B cell (primary cell): Measurements from ENCODE around the gene UFL1. TPM values are rescaled to one million over a fixed set of nuclear protein-coding genes. Genes with fewer than 3 reads are reported as not detected.

Experiments used
- ATAC-seq: fragments of 200-7000 bp; cut with Tn5 transposase; one replicate; pipeline ENCODE4 v1.10.0; 2021; ENCODE audit warnings: low read depth, mild to moderate bottlenecking, moderate number of reproducible peaks, moderate library complexity
- CTCF ChIA-PET: fragments of 350-600 bp; sonication (Branson Sonifier 250); formaldehyde crosslinking; loops from one replicate; lab custom pipeline; 2021; ENCODE audit warnings: antibody characterized with exemption, inconsistent platforms; lab: Charles Lee
- POLR2A ChIA-PET: fragments of 350-600 bp; sonication (Branson Sonifier 250); formaldehyde crosslinking; loops from one replicate; lab custom pipeline; 2021; ENCODE audit warnings: antibody characterized with exemption; lab: Charles Lee
- DNase-seq: peaks from one replicate; pipeline ENCODE4 v3.0.0; 2013
- H2AFZ ChIP-seq: 2 replicates; pipeline ENCODE4 v1.6.1; 2012; ENCODE audit warnings: mild to moderate bottlenecking, low read depth, low read length; ENCODE audit not compliant: insufficient read depth, poor library complexity, severe bottlenecking
- H3K27ac ChIP-seq, 2 donors: 1 replicate in 1 of 2; 2 replicates in 1 of 2; pipeline ENCODE4 v1.5.1; 2012 to 2013; ENCODE audit warnings: low read length in 2 of 2, mild to moderate bottlenecking in 2 of 2, moderate library complexity in 1 of 2
- H3K27me3 ChIP-seq, 4 experiments: fragments of 200-600 bp in 1 of 4; sonication (generic) in 1 of 4; replicated peaks in 1 of 4; 1 replicate in 2 of 4; 2 replicates in 2 of 4; pipeline versions ENCODE4 v1.6.1 to v1.7.0; 2013 to 2016; ENCODE audit warnings: low read length in 3 of 4, mild to moderate bottlenecking in 2 of 4, mixed read lengths in 1 of 4, moderate library complexity in 1 of 4; ENCODE audit not compliant: insufficient read depth in 4 of 4, control insufficient read depth in 3 of 4; ENCODE audit errors: control extremely low read depth in 1 of 4
- H3K36me3 ChIP-seq, 2 experiments: replicated peaks in 1 of 2; 1 replicate in 1 of 2; 2 replicates in 1 of 2; pipeline versions ENCODE4 v1.6.1 to v1.7.1; 2013; ENCODE audit warnings: low read length in 1 of 2; ENCODE audit not compliant: insufficient read depth in 2 of 2, control insufficient read depth in 1 of 2; ENCODE audit errors: control extremely low read depth in 1 of 2, extremely low read depth in 1 of 2
- H3K4me1 ChIP-seq, 2 donors: fragments of 200-600 bp in 1 of 2; sonication (generic) in 1 of 2; 1 replicate in 1 of 2; 2 replicates in 1 of 2; pipeline versions ENCODE4 v1.5.1 to v1.6.1; 2013 to 2017; ENCODE audit warnings: low read length in 2 of 2; ENCODE audit not compliant: control insufficient read depth in 2 of 2, insufficient read depth in 2 of 2
- H3K4me2 ChIP-seq: replicated peaks from 2 replicates; pipeline ENCODE3; 2012; ENCODE audit warnings: mild to moderate bottlenecking, low read depth, low read length; ENCODE audit not compliant: poor library complexity, severe bottlenecking
- H3K4me3 ChIP-seq, 5 experiments: fragments of 200-600 bp in 1 of 5; sonication (generic) in 1 of 5; 1 replicate in 3 of 5; 2 replicates in 2 of 5; pipeline versions ENCODE4 v1.5.1 to v1.7.0; 2011 to 2016; ENCODE audit warnings: low read length in 4 of 5, mild to moderate bottlenecking in 4 of 5, low read depth in 2 of 5, control low read depth in 1 of 5, moderate library complexity in 1 of 5; ENCODE audit not compliant: insufficient read depth in 1 of 5; ENCODE audit errors: control extremely low read depth in 1 of 5, extremely low read depth in 1 of 5
- H3K79me2 ChIP-seq: fragments of 200-600 bp; sonication (generic); one replicate; pipeline ENCODE4 v1.6.0; 2016; ENCODE audit warnings: low read length; ENCODE audit not compliant: control insufficient read depth, insufficient read depth
- H3K9ac ChIP-seq: fragments of 200-600 bp; sonication (generic); 2 replicates; pipeline ENCODE4 v1.6.1; 2017; ENCODE audit warnings: mild to moderate bottlenecking, low read length, moderate library complexity
- H3K9me3 ChIP-seq, 3 donors: one replicate each; pipeline versions ENCODE4 v1.6.1 to v1.7.1; 2013; ENCODE audit warnings: low read length in 2 of 3; ENCODE audit not compliant: control insufficient read depth in 2 of 3, insufficient read depth in 1 of 3; ENCODE audit errors: control extremely low read depth in 1 of 3
- H4K20me1 ChIP-seq: 2 replicates; pipeline ENCODE4 v1.6.0; 2012; ENCODE audit warnings: mild to moderate bottlenecking, low read length; ENCODE audit not compliant: insufficient read depth, control insufficient read depth, poor library complexity, severe bottlenecking
- H3K27ac Mint-ChIP-seq: one replicate; pipeline ENCODE4 v1.8.0; 2021; ENCODE audit warnings: mixed read lengths
- H3K27me3 Mint-ChIP-seq: one replicate; pipeline ENCODE4 v1.8.0; 2021; ENCODE audit warnings: mixed read lengths
- H3K4me1 Mint-ChIP-seq: one replicate; pipeline ENCODE4 v1.8.0; 2021; ENCODE audit warnings: mixed read lengths
- H3K4me3 Mint-ChIP-seq: one replicate; pipeline ENCODE4 v1.8.0; 2021; ENCODE audit warnings: mixed read lengths
- H3K9me3 Mint-ChIP-seq: one replicate; pipeline ENCODE4 v1.8.0; 2022; ENCODE audit warnings: mixed read lengths; ENCODE audit not compliant: insufficient read depth
- EZH2 ChIP-seq: IDR thresholded peaks from 2 replicates; pipeline ENCODE4 v1.6.1; 2012; ENCODE audit warnings: borderline replicate concordance, low read depth, mild to moderate bottlenecking, moderate library complexity, low read length; ENCODE audit not compliant: insufficient read depth, poor library complexity, severe bottlenecking
- WGBS: methylation state at CpG from one replicate; pipeline ENCODE4 v1.1.5; 2013; ENCODE audit warnings: missing lambda C conversion rate; ENCODE audit not compliant: insufficient coverage; 5-methylcytosine and 5-hydroxymethylcytosine counted together
- intact Hi-C: fragments of 100-400 bp; cut with micrococcal nuclease; formaldehyde crosslinking; loops from one replicate; pipeline ENCODE4 v1.10.0; 2022
- polyA plus RNA-seq: library from polyadenylated mRNA; depleted of rRNA; stranded (reverse); fragments of >200 nt; gene quantifications from 2 replicates; pipeline ENCODE4 v1.2.3, GENCODE V29; 2012
- total RNA-seq, 2 donors: library from RNA; stranded (reverse); fragments of 120-200 nt in 1 of 2; gene quantifications; 1 replicate in 1 of 2; 2 replicates in 1 of 2; pipeline versions ENCODE4 v1.2.3 to v1.2.4, GENCODE V29; 2013 to 2022
- TF ChIP-seq, protein P1 (sequence below): fragments of 200-600 bp; IDR thresholded peaks from one replicate; pipeline ENCODE4 v1.8.0; 2022; ENCODE audit warnings: antibody characterized with exemption, mild to moderate bottlenecking

UFL1 gene
- total and polyA plus RNA-seq, 2 donors (not counting 1 experiment from before 2014, with no cell fraction given) = 6.2 to 25.0 TPM

DNA sequence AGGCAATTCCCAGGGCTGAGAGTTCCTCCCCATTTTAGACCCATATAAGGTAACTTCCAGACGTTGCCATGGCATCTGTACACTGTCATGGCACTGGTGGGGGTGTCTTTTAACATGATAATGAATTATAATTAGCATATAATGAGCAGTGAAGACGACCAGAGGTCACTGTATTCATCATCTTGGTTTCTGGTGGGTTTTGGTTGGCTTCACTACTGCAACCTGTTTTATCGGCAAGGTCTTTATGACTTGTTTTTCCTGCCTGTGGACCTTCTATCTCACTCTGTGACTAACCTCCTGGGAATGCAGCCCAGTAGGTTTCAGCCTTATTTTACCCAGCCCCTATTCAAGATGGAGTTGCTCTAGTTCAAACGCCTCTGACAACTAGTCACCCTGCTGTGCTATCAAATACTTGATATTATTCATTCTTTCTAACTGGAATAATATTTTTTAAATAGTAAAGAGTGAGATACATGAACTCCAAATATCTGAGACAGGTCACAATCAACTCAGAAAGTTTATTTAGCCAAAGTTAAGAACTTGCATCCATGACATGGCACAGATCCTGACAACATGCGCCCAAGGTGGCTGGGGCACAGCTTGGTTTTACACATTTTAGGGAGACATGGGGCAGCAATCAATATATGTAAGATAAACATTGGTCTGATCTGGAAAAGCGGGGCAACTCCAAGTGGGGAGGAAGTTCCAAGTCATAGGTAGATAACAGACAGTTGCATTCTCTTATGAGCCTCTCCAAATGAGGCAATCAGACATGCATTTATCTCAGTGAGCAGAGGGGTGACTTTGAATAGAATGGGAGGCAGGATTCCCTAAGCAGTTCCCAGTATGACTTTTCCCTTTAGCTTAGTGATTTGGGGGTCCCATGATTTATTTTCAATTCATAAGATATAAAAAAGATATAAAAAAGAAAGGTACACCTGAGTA lies 1.2 kb upstream of the UFL1 start:
- intact Hi-C loops = loop anchor here (1.0 to 5.0 kb wide), 3 partner anchors 404 to 944 kb away; partner anchors contain the start of genes KLHL32, MANEA and MMS22L
- no peaks in the 10 kb centered on the region for H4K20me1 ChIP-seq
- Mint-ChIP-seq H3K9me3 (no peaks in the 10 kb centered on the region), H3K4me3 (peak overlapping the region; percentile 100), H3K27me3 (no peaks in the 10 kb centered on the region), H3K27ac (peak overlapping the region; percentile 50), H3K4me1 (peaks cover 25% of the 10 kb centered on the region)
- no peaks in the 10 kb centered on the region for H3K27me3 ChIP-seq
- H3K4me3 ChIP-seq = peak overlapping the region; percentile 86 to 96 (median 93)
- peaks cover 0 to 13% of the 10 kb centered on the region in 2 experiments for H3K36me3 ChIP-seq
- WGBS = 93% methylated on average over 2 of the region's 6 CpGs
- ATAC-seq (no peak), DNase-seq (peak; percentile 28)
- H3K4me1 ChIP-seq = peaks cover 17 to 19% of the 10 kb centered on the region in 2 donors
- peak overlapping the region; percentile 85 for H3K4me2 ChIP-seq
- ChIA-PET CTCF (no interaction called here), POLR2A (no interaction called here)
- H2AFZ ChIP-seq = peak overlapping the region; percentile 87
- no peak for TF ChIP-seq EZH2
- TF ChIP-seq, protein P1, sequence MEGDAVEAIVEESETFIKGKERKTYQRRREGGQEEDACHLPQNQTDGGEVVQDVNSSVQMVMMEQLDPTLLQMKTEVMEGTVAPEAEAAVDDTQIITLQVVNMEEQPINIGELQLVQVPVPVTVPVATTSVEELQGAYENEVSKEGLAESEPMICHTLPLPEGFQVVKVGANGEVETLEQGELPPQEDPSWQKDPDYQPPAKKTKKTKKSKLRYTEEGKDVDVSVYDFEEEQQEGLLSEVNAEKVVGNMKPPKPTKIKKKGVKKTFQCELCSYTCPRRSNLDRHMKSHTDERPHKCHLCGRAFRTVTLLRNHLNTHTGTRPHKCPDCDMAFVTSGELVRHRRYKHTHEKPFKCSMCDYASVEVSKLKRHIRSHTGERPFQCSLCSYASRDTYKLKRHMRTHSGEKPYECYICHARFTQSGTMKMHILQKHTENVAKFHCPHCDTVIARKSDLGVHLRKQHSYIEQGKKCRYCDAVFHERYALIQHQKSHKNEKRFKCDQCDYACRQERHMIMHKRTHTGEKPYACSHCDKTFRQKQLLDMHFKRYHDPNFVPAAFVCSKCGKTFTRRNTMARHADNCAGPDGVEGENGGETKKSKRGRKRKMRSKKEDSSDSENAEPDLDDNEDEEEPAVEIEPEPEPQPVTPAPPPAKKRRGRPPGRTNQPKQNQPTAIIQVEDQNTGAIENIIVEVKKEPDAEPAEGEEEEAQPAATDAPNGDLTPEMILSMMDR = no peak
- no peaks in the 10 kb centered on the region for H3K9me3 ChIP-seq
- H3K79me2 ChIP-seq = peaks cover 13% of the 10 kb centered on the region
- peak overlapping the region in 1 of 2 donors; percentile 100 for H3K27ac ChIP-seq
- peak overlapping the region; percentile 99 for H3K9ac ChIP-seq

DNA sequence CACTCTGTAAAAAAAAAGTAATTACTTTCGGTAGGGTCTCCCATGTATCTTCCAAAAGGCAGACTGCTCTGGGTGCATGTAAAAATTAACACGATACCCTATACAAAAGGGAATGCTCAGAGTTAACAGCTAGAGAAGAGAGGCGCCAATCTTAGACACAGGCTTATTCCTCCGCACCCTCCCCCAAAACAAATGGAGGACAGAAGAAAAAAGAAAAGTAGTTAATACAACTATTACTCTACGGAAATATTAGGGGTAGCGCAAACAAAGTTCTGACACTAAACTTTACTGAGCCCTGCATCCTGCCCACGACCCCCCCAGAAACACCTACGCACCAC lies 331 bp upstream of the UFL1 start:
- ChIA-PET CTCF (no interaction called here), POLR2A (no interaction called here)
- Histone ChIP-seq H3K4me1 (peaks cover 17 to 19% of the 10 kb centered on the region in 2 donors), H3K4me2 (peak overlapping the region; percentile 85), H3K4me3 (peak overlapping the region; percentile 86 to 96 (median 93)), H3K27ac (peak overlapping the region; percentile 98 to 100), H2AFZ (peak overlapping the region; percentile 87), H3K79me2 (peaks cover 16% of the 10 kb centered on the region), H4K20me1 (no peaks in the 10 kb centered on the region), H3K9ac (peak overlapping the region; percentile 99), H3K9me3 (no peaks in the 10 kb centered on the region), H3K36me3 (peaks cover 0 to 18% of the 10 kb centered on the region in 2 experiments), H3K27me3 (no peaks in the 10 kb centered on the region)
- Mint-ChIP-seq H3K4me1 (peaks cover 25% of the 10 kb centered on the region), H3K9me3 (no peaks in the 10 kb centered on the region), H3K4me3 (peak overlapping the region; percentile 100), H3K27me3 (no peaks in the 10 kb centered on the region), H3K27ac (peak overlapping the region; percentile 100)
- DNase-seq (no peak), ATAC-seq (peak; percentile 13)
- intact Hi-C loops = loop anchor here (1.0 to 5.0 kb wide), 3 partner anchors 403 to 944 kb away; partner anchors contain the start of genes KLHL32, MANEA and MMS22L
- no peak for TF ChIP-seq EZH2
- TF ChIP-seq, protein P1 = no peak
- WGBS = 0% methylated on average over 4 of the region's 8 CpGs
